Keratinocyte (primary cell): ENCODE data around the gene AFMID. TPM values are rescaled to one million over a fixed set of nuclear protein-coding genes. Genes with fewer than 3 reads are reported as not detected.

ENCODE experiments used
- DNase-seq: peaks from one replicate; pipeline ENCODE4 v3.0.0-alpha.2; 2011; ENCODE audit warnings: low read depth, missing footprints, low spot score
- FAIRE-seq: peaks from 2 replicates; lab custom pipeline; 2011; peaks lifted over from hg19 to GRCh38; lab: Jason Lieb, UNC
- H2AFZ ChIP-seq: 2 replicates; pipeline ENCODE4 v1.6.0; 2012; ENCODE audit warnings: low read length, control low read depth, inconsistent platforms; ENCODE audit not compliant: control insufficient read depth
- H3K27ac ChIP-seq: 2 replicates; pipeline ENCODE4 v1.5.1; 2011; ENCODE audit warnings: low read length; ENCODE audit not compliant: control insufficient read depth, insufficient read depth
- H3K27me3 ChIP-seq: 3 replicates; pipeline ENCODE4 v1.6.0; 2011; ENCODE audit warnings: low read length; ENCODE audit not compliant: control insufficient read depth, insufficient read depth; ENCODE audit errors: extremely low read depth
- H3K36me3 ChIP-seq, 2 experiments: 2 replicates in 1 of 2; 3 replicates in 1 of 2; pipeline ENCODE4 v1.5.1; 2011; ENCODE audit warnings: low read length in 2 of 2, mild to moderate bottlenecking in 1 of 2; ENCODE audit not compliant: control insufficient read depth in 2 of 2, insufficient read depth in 2 of 2; ENCODE audit errors: extremely low read depth in 1 of 2
- H3K4me1 ChIP-seq: 3 replicates; pipeline ENCODE4 v1.5.1; 2011; ENCODE audit warnings: low read length; ENCODE audit not compliant: control insufficient read depth, insufficient read depth; ENCODE audit errors: extremely low read depth
- H3K4me2 ChIP-seq: 3 replicates; pipeline ENCODE4 v1.6.0; 2011; ENCODE audit warnings: low read depth, low read length; ENCODE audit not compliant: control insufficient read depth, insufficient read depth; ENCODE audit errors: extremely low read depth
- H3K4me3 ChIP-seq, 3 experiments: fragments of 200-600 bp in 1 of 3; sonication (generic) in 1 of 3; 2 replicates in 2 of 3; 3 replicates in 1 of 3; pipeline ENCODE4 v1.5.1; 2011 to 2016; ENCODE audit warnings: low read length in 3 of 3, mild to moderate bottlenecking in 3 of 3, control low read depth in 2 of 3, inconsistent platforms in 1 of 3, low read depth in 1 of 3, mixed read lengths in 1 of 3, mixed run types in 1 of 3, moderate library complexity in 1 of 3; ENCODE audit not compliant: control insufficient read depth in 2 of 3, insufficient read depth in 2 of 3; ENCODE audit errors: extremely low read depth in 1 of 3
- H3K79me2 ChIP-seq: 2 replicates; pipeline ENCODE4 v1.6.0; 2012; ENCODE audit warnings: low read length; ENCODE audit not compliant: control insufficient read depth, insufficient read depth
- H3K9ac ChIP-seq: 3 replicates; pipeline ENCODE4 v1.6.0; 2011; ENCODE audit warnings: low read length; ENCODE audit not compliant: control insufficient read depth, insufficient read depth; ENCODE audit errors: extremely low read depth
- H3K9me1 ChIP-seq: 3 replicates; pipeline ENCODE4 v1.6.0; 2011; ENCODE audit warnings: low read length; ENCODE audit not compliant: control insufficient read depth, insufficient read depth; ENCODE audit errors: extremely low read depth
- H3K9me3 ChIP-seq: 2 replicates; pipeline ENCODE4 v1.5.1; 2012; ENCODE audit warnings: low read depth, low read length; ENCODE audit not compliant: control insufficient read depth
- H4K20me1 ChIP-seq: 3 replicates; pipeline ENCODE4 v1.6.0; 2011; ENCODE audit warnings: low read length; ENCODE audit not compliant: control insufficient read depth, insufficient read depth; ENCODE audit errors: extremely low read depth
- CTCF ChIP-seq, 3 experiments: IDR thresholded peaks in 1 of 3; conservative IDR thresholded peaks in 1 of 3; optimal IDR thresholded peaks in 1 of 3; 2 replicates in 2 of 3; 3 replicates in 1 of 3; pipeline versions ENCODE3 to v1.5.1; 2011; ENCODE audit warnings: low read length in 3 of 3, mild to moderate bottlenecking in 3 of 3, moderate library complexity in 2 of 3, control low read depth in 1 of 3, inconsistent platforms in 1 of 3; ENCODE audit not compliant: insufficient read depth in 2 of 3; ENCODE audit errors: extremely low read depth in 1 of 3
- EZH2 ChIP-seq: IDR thresholded peaks from one replicate; pipeline ENCODE4 v1.6.1; 2012; ENCODE audit warnings: inconsistent platforms, mild to moderate bottlenecking, low read length, moderate library complexity
- dilution Hi-C: fragments of 300-500 bp; cut with MboI; formaldehyde crosslinking; loops from one replicate; pipeline ENCODE4 v1.7.0; 2020; ENCODE audit warnings: low sequenced_read_pairs; ENCODE audit not compliant: extremely low pct_ligation_motif_present
- polyA plus RNA-seq, 5 experiments: library from polyadenylated mRNA; depleted of rRNA in 3 of 5; stranded (reverse) in 3 of 5; stranded (forward) in 1 of 5; unstranded in 1 of 5; fragments of >200 nt; gene quantifications; 1 replicate in 1 of 5; 2 replicates in 3 of 5; 3 replicates in 1 of 5; pipeline versions ENCODE4 v1.2.1 to v1.2.3, GENCODE V29; 2011 to 2012; ENCODE audit warnings: missing spikeins in 2 of 5, low read depth in 1 of 5, low replicate concordance in 1 of 5

AFMID gene
- polyA plus RNA-seq, 1 donor (not counting 4 experiments of a cell fraction or from before 2014, with no cell fraction given): 21.6 TPM

GRCh38 chr17:78224231-78225087 is 37.3 kb downstream of the AFMID start:
- Histone ChIP-seq H3K9ac (no peak overlapping the region), H3K27ac (no peak overlapping the region)
- no peak for DNase-seq

GRCh38 chr17:78225088-78225865 is 38.1 kb downstream of the AFMID start:
- no peak overlapping the region for H3K4me2 ChIP-seq
- no peak overlapping the region for H3K27ac ChIP-seq
- DNase-seq (no peak), FAIRE-seq (no peak)
- peaks cover 0 to 19% of the 10 kb centered on the region in 2 experiments for H3K36me3 ChIP-seq
- H3K9me3 ChIP-seq: no peaks in the 10 kb centered on the region
- H3K79me2 ChIP-seq: no peaks in the 10 kb centered on the region
- dilution Hi-C loops: no loop called here
- H3K9me1 ChIP-seq: no peaks in the 10 kb centered on the region
- H3K4me1 ChIP-seq: no peaks in the 10 kb centered on the region
- H2AFZ ChIP-seq: no peak overlapping the region
- peaks cover 4% of the 10 kb centered on the region for H3K27me3 ChIP-seq
- H4K20me1 ChIP-seq: no peaks in the 10 kb centered on the region
- H3K9ac ChIP-seq: no peak overlapping the region
- H3K4me3 ChIP-seq: no peak overlapping the region
- TF ChIP-seq CTCF (optimal IDR thresholded peaks at IDR 0.05 in 1 of 3, IDR thresholded peaks at IDR 0.05 in 1 of 3, conservative IDR thresholded peaks at IDR 0.05 in 1 of 3; ENCODE audit: extremely low read depth in 1 of 3, insufficient read depth in 2 of 3, low read length in 3 of 3) (no peak), EZH2 (no peak)

More at GRCh38 chr17:78224231-78225087, 37.3 kb downstream of the AFMID start:
- H3K4me2 ChIP-seq: no peak overlapping the region
- no peaks in the 10 kb centered on the region for H3K4me1 ChIP-seq
- dilution Hi-C loops: no loop called here
- TF ChIP-seq EZH2 (no peak), CTCF (optimal IDR thresholded peaks at IDR 0.05 in 1 of 3, IDR thresholded peaks at IDR 0.05 in 1 of 3, conservative IDR thresholded peaks at IDR 0.05 in 1 of 3; ENCODE audit: extremely low read depth in 1 of 3, insufficient read depth in 2 of 3, low read length in 3 of 3) (no peak)
- H4K20me1 ChIP-seq: no peaks in the 10 kb centered on the region
- no peak for FAIRE-seq
- no peak overlapping the region for H3K4me3 ChIP-seq
- no peaks in the 10 kb centered on the region for H3K9me1 ChIP-seq
- H3K36me3 ChIP-seq: peaks cover 0 to 19% of the 10 kb centered on the region in 2 experiments
- no peaks in the 10 kb centered on the region for H3K79me2 ChIP-seq
- no peaks in the 10 kb centered on the region for H3K27me3 ChIP-seq
- H3K9me3 ChIP-seq: no peaks in the 10 kb centered on the region
- H2AFZ ChIP-seq: no peak overlapping the region
